ENCODE data around the gene ACOT13. TPM values are rescaled to one million over a fixed set of nuclear protein-coding genes. Genes with fewer than 3 reads are reported as not detected.
"Not testable (repeated sequence)": the region's sequence is repeated elsewhere in the genome, so short reads cannot be mapped to it uniquely, and the experiment has no call there.

Gene ACOT13
- total RNA-seq, 1 donor from 2014 or later = 43.4 TPM

GRCh38 chr6:24691550-24691949 lies 24.7 kb downstream of the ACOT13 start:
- ATAC-seq (no peak), DNase-seq (ENCODE audit: low spot score) (no peak)

GRCh38 chr6:24692003-24692402 lies 25.1 kb downstream of the ACOT13 start:
- no peak for ATAC-seq
- DNase-seq (ENCODE audit: low spot score) = no peak

- ATAC-seq = no peak
- DNase-seq (ENCODE audit: low spot score) = no peak
Measured at GRCh38 chr6:24692415-24692814, 25.5 kb downstream of the ACOT13 start.

- no peak for ATAC-seq
- no peak for DNase-seq (ENCODE audit: low spot score)
Measured at GRCh38 chr6:24692848-24693592, 26.1 kb downstream of the ACOT13 start.

GRCh38 chr6:24694198-24694597 lies 27.3 kb downstream of the ACOT13 start:
- DNase-seq (ENCODE audit: low spot score) (no peak), ATAC-seq (peak; percentile 17)

GRCh38 chr6:24695635-24696034 lies 28.8 kb downstream of the ACOT13 start:
- DNase-seq (ENCODE audit: low spot score) = not testable (repeated sequence)
- peak; percentile 88 for ATAC-seq

- no peak for DNase-seq (ENCODE audit: low spot score)
- ATAC-seq = no peak
Measured at GRCh38 chr6:24696097-24696496, 29.2 kb downstream of the ACOT13 start.

- no peak for DNase-seq (ENCODE audit: low spot score)
- no peak for ATAC-seq
Measured at GRCh38 chr6:24699521-24700359, 32.9 kb downstream of the ACOT13 start.

- DNase-seq (ENCODE audit: low spot score) (no peak), ATAC-seq (no peak)
Measured at GRCh38 chr6:24702720-24703282, 35.9 kb downstream of the ACOT13 start.

GRCh38 chr6:24704468-24704867 lies 37.6 kb downstream of the ACOT13 start:
- ATAC-seq (no peak), DNase-seq (ENCODE audit: low spot score) (no peak)

- ATAC-seq (no peak), DNase-seq (ENCODE audit: low spot score) (no peak)
Measured at GRCh38 chr6:24708612-24709011, 41.7 kb downstream of the ACOT13 start.

GRCh38 chr6:24709014-24709711 lies 42.3 kb downstream of the ACOT13 start:
- no peak for ATAC-seq
- DNase-seq (ENCODE audit: low spot score) = no peak

GRCh38 chr6:24710519-24711303 lies 43.8 kb downstream of the ACOT13 start:
- DNase-seq (ENCODE audit: low spot score) (no peak), ATAC-seq (no peak)

- ATAC-seq; DNase-seq (ENCODE audit: low spot score): not testable (repeated sequence)
Measured at GRCh38 chr6:24716602-24717148, 49.8 kb downstream of the ACOT13 start.

- DNase-seq (ENCODE audit: low spot score) (no peak), ATAC-seq (no peak)
Measured at GRCh38 chr6:24718449-24719124, 51.7 kb downstream of the ACOT13 start.

GRCh38 chr6:24719125-24719971 lies 52.5 kb downstream of the ACOT13 start, which contains the start of gene C6orf62:
Gene C6orf62 (minus strand): TSS chr6:24719154. CDS start chr6:24718668, 486 bp downstream.
- DNase-seq (ENCODE audit: low spot score) (no peak), ATAC-seq (no peak)

- peak; percentile 62 for DNase-seq (ENCODE audit: low spot score)
- peak; percentile 23 for ATAC-seq
Measured at GRCh38 chr6:24720131-24720603, 53.3 kb downstream of the ACOT13 start.

All from left lobe of liver (tissue), 2 donors.